ENCODE results near the gene BACH2. TPM values are rescaled to one million over a fixed set of nuclear protein-coding genes. Genes with fewer than 3 reads are reported as not detected.
A peak's percentile ranks its signal among the peaks of the same experiment; 100 is the strongest.

BACH2 gene
- polyA plus RNA-seq, 1 donor (not counting 4 experiments of a cell fraction or from before 2014, with no cell fraction given) = 0.50 TPM

DNA sequence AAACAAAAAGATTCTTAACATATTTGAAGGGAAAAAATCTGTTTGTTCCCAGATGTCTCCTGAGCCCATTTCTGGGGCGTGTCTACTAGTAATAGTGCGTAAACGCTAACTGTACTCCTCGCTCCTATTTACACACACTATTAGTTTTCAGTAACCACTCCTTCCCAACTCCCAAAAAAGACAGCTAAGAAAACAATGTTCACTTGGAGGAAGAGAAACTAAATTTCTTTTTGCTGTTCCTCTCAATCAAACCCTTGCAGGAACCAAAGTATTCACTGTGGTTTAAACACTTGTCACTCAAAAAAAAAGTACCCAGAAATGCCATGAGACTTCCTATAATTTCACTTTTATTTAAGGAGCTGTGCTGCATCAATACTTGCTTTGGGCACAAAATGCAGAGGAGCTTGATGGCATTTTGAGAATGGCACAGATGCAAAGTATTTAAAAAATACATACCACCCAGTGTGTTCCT, 118.2 kb downstream of the BACH2 start:
- peak; percentile 5 for FAIRE-seq
- no peak overlapping the region for H3K9ac ChIP-seq (ENCODE audit: control insufficient read depth, extremely low read depth, insufficient read depth, low read length)

DNA sequence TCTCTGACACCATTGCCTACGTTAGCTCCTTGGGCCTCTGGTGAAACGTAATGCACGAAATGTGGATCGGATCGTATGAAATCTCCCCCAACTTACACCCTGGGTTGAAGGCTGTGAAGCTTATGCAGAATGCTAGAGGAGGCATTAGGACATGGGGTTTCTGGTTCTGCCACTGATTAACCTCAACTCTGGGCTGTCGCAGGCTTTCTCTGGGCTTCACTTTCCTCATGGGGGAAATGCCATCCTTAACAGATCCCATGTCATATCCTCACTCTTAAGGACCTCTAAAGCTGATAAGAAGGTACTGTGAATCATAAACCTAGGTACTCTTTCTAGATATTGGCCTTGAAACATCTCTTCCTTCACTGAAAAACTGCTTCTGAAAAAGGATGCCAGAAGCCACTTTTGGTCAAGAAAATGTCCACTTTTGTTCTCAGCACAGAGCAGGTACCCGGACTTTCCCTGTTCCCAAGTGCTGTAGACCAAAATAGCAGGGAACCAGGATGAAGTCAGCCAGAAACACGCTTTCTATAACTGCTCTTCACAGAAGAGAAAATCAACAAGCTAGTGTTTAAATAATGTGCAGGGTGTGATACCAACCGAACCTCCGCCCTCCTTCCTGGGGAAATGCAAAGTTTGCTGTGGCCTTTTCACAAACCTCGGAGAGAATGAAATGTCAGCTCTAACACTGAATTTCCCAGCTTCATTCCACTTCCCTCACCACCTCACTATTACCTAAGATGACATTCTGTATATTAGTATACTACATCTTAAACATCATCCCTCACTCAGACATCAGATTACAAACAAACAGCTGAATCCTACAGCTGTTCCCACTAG, 118.9 kb downstream of the BACH2 start:
- Histone ChIP-seq H3K4me3 (ENCODE audit: control insufficient read depth in 2 of 3, extremely low read depth in 1 of 3, insufficient read depth in 2 of 3, low read depth in 1 of 3, low read length in 3 of 3) (no peak overlapping the region), H3K36me3 (ENCODE audit: control insufficient read depth in 2 of 2, extremely low read depth in 1 of 2, insufficient read depth in 2 of 2, low read length in 2 of 2) (no peaks in the 10 kb centered on the region), H3K9me3 (ENCODE audit: control insufficient read depth, low read depth, low read length) (no peaks in the 10 kb centered on the region), H3K27me3 (ENCODE audit: control insufficient read depth, extremely low read depth, insufficient read depth, low read length) (no peaks in the 10 kb centered on the region), H3K4me2 (ENCODE audit: control insufficient read depth, extremely low read depth, insufficient read depth, low read depth, low read length) (no peak overlapping the region), H3K9me1 (ENCODE audit: control insufficient read depth, extremely low read depth, insufficient read depth, low read length) (no peaks in the 10 kb centered on the region), H3K9ac (ENCODE audit: control insufficient read depth, extremely low read depth, insufficient read depth, low read length) (no peak overlapping the region), H2AFZ (ENCODE audit: control insufficient read depth, low read length) (no peak overlapping the region), H3K27ac (ENCODE audit: control insufficient read depth, insufficient read depth, low read length) (no peak overlapping the region), H4K20me1 (ENCODE audit: control insufficient read depth, extremely low read depth, insufficient read depth, low read length) (no peaks in the 10 kb centered on the region), H3K79me2 (ENCODE audit: control insufficient read depth, insufficient read depth, low read length) (no peaks in the 10 kb centered on the region), H3K4me1 (ENCODE audit: control insufficient read depth, extremely low read depth, insufficient read depth, low read length) (peaks cover 17% of the 10 kb centered on the region)
- dilution Hi-C loops (cut with MboI; ENCODE audit: extremely low pct_ligation_motif_present, low sequenced_read_pairs) = no loop called here
- TF ChIP-seq EZH2 (IDR thresholded peaks at IDR 0.05; ENCODE audit: low read length) (no peak), CTCF (optimal IDR thresholded peaks at IDR 0.05 in 1 of 3, IDR thresholded peaks at IDR 0.05 in 1 of 3, conservative IDR thresholded peaks at IDR 0.05 in 1 of 3; ENCODE audit: extremely low read depth in 1 of 3, insufficient read depth in 2 of 3, low read length in 3 of 3) (no peak)
- FAIRE-seq (peak; percentile 5), DNase-seq (ENCODE audit: low read depth, low spot score) (no peak)

More for the DNA sequence above, 118.2 kb downstream of the BACH2 start:
- Histone ChIP-seq H3K9me1 (ENCODE audit: control insufficient read depth, extremely low read depth, insufficient read depth, low read length) (no peaks in the 10 kb centered on the region), H3K27me3 (ENCODE audit: control insufficient read depth, extremely low read depth, insufficient read depth, low read length) (no peaks in the 10 kb centered on the region), H3K4me2 (ENCODE audit: control insufficient read depth, extremely low read depth, insufficient read depth, low read depth, low read length) (no peak overlapping the region), H4K20me1 (ENCODE audit: control insufficient read depth, extremely low read depth, insufficient read depth, low read length) (no peaks in the 10 kb centered on the region), H3K27ac (ENCODE audit: control insufficient read depth, insufficient read depth, low read length) (no peak overlapping the region), H2AFZ (ENCODE audit: control insufficient read depth, low read length) (no peak overlapping the region), H3K4me1 (ENCODE audit: control insufficient read depth, extremely low read depth, insufficient read depth, low read length) (peaks cover 17% of the 10 kb centered on the region), H3K79me2 (ENCODE audit: control insufficient read depth, insufficient read depth, low read length) (no peaks in the 10 kb centered on the region), H3K4me3 (ENCODE audit: control insufficient read depth in 2 of 3, extremely low read depth in 1 of 3, insufficient read depth in 2 of 3, low read depth in 1 of 3, low read length in 3 of 3) (no peak overlapping the region), H3K9me3 (ENCODE audit: control insufficient read depth, low read depth, low read length) (no peaks in the 10 kb centered on the region), H3K36me3 (ENCODE audit: control insufficient read depth in 2 of 2, extremely low read depth in 1 of 2, insufficient read depth in 2 of 2, low read length in 2 of 2) (no peaks in the 10 kb centered on the region)
- dilution Hi-C loops (cut with MboI; ENCODE audit: extremely low pct_ligation_motif_present, low sequenced_read_pairs) = no loop called here
- DNase-seq (ENCODE audit: low read depth, low spot score) = no peak
- TF ChIP-seq CTCF (optimal IDR thresholded peaks at IDR 0.05 in 1 of 3, IDR thresholded peaks at IDR 0.05 in 1 of 3, conservative IDR thresholded peaks at IDR 0.05 in 1 of 3; ENCODE audit: extremely low read depth in 1 of 3, insufficient read depth in 2 of 3, low read length in 3 of 3) = no peak
- no peak for TF ChIP-seq EZH2 (IDR thresholded peaks at IDR 0.05; ENCODE audit: low read length)

All from keratinocyte (primary cell).